Lower leg skin (tissue), 4 donors: ENCODE measurements around the gene TFAP2B. TPM values are rescaled to one million over a fixed set of nuclear protein-coding genes. Genes with fewer than 3 reads are reported as not detected.

Experiments used
- DNase-seq, 2 donors: peaks; one replicate each; pipeline ENCODE4 v3.0.0-alpha.2; 2019; ENCODE audit warnings: low spot score in 2 of 2
- H3K4me3 ChIP-seq: fragments of 200-600 bp; sonication (generic); 2 replicates; pipeline ENCODE4 v1.5.1; 2017; ENCODE audit warnings: mild to moderate bottlenecking, low read depth; ENCODE audit not compliant: poor library complexity, severe bottlenecking
- POLR2A ChIP-seq, 2 donors: fragments of 450-650 bp; IDR thresholded peaks; one replicate each; pipeline ENCODE4 v1.6.1; 2016 to 2017; ENCODE audit warnings: antibody characterized with exemption in 2 of 2, mild to moderate bottlenecking in 1 of 2, moderate library complexity in 1 of 2
- WGBS, 2 donors: methylation state at CpG; one replicate each; pipeline ENCODE4 v1.1.5; 2018; 5-methylcytosine and 5-hydroxymethylcytosine counted together
- intact Hi-C: fragments of 100-400 bp; cut with DNase I; formaldehyde crosslinking; loops from one replicate; pipeline ENCODE4 v1.15.0; 2023; ENCODE audit warnings: low total_unique reads
- total RNA-seq, 4 donors: library from RNA; depleted of rRNA; stranded (reverse); fragments of >200 nt; gene quantifications; one replicate each; pipeline ENCODE4 v1.1.0, GENCODE V29; 2016
- TF ChIP-seq, protein P1 (sequence below), 3 donors: fragments of 450-650 bp; IDR thresholded peaks; one replicate each; pipeline ENCODE4 v1.5.1; 2016; ENCODE audit warnings: antibody characterized with exemption in 3 of 3, mild to moderate bottlenecking in 3 of 3, moderate library complexity in 2 of 3

TFAP2B gene
- total RNA-seq, 4 donors from 2014 or later = 1.9 to 6.8 (median 4.0) TPM

DNA sequence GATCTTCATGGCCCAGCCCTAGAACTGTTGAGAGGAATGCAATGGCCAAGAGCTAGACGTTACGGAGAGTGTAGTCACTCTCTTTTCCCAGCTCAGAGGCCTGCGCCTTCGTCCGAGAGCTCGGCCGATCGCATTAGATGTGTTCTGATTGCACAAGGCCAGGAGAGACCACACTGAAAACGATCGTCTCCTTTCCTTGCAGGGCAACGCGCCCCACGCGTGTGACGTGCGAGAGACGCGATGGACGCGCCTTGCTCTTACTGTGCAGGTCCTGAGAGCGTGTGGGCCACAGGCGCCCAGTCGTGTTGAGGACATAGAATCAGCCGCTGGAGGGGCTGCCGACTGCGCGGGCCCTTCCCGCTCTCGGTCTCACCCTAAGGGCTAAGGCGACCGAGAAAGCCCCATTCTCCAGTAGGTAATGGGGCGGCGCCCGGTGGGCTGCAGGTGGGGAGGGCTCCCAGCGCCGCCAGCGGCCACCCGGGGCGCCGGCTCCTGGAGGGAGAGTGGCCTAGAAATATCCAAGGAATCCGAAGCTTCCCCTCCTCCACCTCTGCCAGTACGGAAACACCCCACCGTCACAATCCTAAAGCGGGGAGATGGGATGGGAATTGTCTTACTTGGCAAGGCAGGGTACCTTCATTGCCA, 26.9 kb downstream of the TFAP2B start:
- H3K4me3 ChIP-seq = no peak overlapping the region
- TF ChIP-seq, protein P1, sequence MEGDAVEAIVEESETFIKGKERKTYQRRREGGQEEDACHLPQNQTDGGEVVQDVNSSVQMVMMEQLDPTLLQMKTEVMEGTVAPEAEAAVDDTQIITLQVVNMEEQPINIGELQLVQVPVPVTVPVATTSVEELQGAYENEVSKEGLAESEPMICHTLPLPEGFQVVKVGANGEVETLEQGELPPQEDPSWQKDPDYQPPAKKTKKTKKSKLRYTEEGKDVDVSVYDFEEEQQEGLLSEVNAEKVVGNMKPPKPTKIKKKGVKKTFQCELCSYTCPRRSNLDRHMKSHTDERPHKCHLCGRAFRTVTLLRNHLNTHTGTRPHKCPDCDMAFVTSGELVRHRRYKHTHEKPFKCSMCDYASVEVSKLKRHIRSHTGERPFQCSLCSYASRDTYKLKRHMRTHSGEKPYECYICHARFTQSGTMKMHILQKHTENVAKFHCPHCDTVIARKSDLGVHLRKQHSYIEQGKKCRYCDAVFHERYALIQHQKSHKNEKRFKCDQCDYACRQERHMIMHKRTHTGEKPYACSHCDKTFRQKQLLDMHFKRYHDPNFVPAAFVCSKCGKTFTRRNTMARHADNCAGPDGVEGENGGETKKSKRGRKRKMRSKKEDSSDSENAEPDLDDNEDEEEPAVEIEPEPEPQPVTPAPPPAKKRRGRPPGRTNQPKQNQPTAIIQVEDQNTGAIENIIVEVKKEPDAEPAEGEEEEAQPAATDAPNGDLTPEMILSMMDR (IDR thresholded peaks at IDR 0.05) = no peak
- TF ChIP-seq POLR2A (IDR thresholded peaks at IDR 0.05) = no peak
- DNase-seq = no peak
- WGBS, 2 donors = 43 to 46% methylated on average over 44 of the region's 44 CpGs
- intact Hi-C loops = no loop called here

DNA sequence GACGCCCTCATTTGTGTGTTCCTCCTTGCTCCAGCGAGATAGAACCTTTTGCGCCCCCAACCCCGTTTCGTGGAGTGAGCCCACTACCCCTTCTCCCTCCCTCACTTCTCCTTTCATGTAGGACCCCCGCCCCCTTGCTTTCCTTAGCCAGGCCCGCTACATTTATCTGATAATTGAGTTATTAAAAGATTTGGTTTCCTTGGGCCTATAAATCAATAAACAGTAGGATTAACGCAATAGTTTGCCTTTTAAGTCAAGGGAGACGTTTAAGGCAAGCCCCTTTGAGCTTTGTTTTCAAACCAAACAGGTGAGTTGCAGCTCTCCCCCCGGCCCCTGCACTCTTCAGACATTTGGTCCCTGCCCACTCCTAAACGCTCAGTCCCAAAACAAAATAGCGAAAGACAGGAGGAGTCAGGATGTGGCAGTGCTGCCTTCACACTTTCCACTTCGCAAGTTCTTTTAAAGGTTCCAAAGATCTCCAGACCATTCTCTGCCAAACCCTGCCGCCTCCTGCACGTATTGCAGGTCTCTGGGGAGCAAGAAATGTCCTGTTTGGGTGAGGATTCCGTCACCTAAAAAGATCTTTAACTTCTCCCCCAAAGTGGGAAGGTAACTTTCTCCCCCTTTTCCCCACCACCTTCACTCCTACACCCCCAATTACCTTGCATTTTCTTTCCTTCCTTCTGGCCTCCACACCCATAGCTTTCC, 27.6 kb downstream of the TFAP2B start:
- H3K4me3 ChIP-seq = no peak overlapping the region
- WGBS, 2 donors = 31 to 35% methylated on average over 16 of the region's 16 CpGs
- TF ChIP-seq, protein P1 (IDR thresholded peaks at IDR 0.05) = no peak
- TF ChIP-seq POLR2A (IDR thresholded peaks at IDR 0.05) = no peak
- intact Hi-C loops = no loop called here
- DNase-seq = no peak

DNA sequence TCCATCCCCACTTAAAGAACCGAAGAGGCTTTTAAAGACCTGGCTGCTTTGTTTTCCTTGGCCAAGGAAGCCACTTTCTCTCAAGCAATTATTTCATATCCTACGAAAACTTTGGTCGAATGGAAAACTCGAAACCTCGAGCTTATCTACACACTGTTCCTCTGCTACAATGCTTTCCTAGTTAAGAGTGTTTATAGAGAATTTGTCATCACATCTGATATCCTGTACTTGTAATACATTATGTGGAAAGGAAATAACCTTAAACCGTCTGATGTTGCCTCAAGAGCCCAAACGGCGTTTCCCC, 28.1 kb downstream of the TFAP2B start:
- intact Hi-C loops = no loop called here
- no peak for TF ChIP-seq POLR2A (IDR thresholded peaks at IDR 0.05)
- TF ChIP-seq, protein P1 (IDR thresholded peaks at IDR 0.05) = no peak
- no peak overlapping the region for H3K4me3 ChIP-seq
- no peak for DNase-seq
- 30 to 40% methylated on average over 8 of the region's 8 CpGs for WGBS, 2 donors

DNA sequence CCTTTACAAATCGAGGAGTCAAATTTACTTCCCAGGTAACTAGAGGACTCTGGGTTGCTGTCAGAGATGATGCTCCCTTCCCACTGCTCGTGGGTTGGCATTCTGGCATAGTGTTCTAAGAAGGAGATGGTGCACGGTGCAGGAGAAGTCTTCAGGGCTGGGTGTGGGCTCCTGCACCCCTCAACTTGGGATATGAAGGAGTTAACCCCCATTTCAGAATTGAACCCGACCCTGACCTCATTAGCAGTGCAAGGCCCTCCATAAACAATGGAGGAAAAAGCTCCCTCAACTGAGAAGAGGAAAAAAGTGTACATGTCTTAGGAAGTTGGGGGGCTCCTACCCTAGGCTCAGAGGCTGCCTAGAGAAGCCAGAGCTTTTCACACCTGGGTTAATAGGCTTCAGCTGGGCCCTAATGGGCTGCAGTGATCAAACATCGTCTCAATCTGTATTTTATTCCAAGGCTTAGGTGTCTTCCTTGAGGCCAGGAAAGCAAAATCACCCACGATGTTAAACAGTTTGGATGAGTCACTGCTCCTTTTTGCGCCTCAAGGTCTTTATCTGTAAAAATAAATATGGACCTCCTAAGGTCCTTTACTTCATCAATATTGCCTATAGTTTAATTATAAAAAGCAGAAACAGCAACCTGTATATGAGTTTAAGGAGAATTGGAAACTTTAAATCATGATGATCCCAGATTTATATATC, 29.4 kb downstream of the TFAP2B start:
- no peak for DNase-seq
- intact Hi-C loops = no loop called here
- H3K4me3 ChIP-seq = no peak overlapping the region
- 11 to 13% methylated on average over 7 of the region's 7 CpGs for WGBS, 2 donors
- TF ChIP-seq, protein P1 (IDR thresholded peaks at IDR 0.05) = no peak
- no peak for TF ChIP-seq POLR2A (IDR thresholded peaks at IDR 0.05)

DNA sequence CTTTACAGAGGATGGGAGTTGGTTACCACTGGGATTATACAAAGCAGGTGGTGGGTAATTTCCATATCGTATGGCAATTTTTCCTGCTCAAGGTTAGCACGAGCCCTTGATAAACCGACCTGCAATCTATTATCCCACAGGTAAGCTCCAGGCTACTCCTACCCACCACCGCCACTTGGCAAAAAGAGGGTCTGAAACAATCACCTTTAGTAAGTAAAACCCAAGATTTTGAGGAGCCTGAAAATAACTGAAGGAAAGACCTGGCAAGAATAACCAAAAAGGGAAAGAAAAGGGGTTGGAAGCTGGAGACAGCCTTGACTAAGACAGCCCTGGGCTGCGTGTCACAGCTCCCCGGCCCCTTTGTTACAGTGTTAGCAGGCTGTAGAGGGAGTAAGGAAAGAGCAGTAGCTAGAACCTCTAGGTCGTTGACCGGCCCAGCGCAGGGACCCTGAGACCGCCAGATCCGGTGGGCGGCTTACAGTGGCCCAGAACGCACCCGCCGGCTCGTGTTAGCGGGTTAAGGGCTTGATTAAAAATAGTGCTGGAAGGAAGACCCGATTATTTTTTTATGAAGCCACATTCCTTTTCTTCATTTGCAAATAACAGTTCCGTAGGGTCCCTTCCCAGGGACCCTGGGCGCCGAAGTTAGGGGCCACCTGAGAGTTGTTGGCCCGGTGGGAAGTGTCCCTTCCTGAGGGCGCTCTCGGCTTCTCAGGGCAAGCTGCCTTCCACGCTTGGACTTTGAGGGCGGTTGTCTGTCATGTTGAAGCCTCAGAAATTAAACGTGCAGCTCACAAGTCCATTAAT, 30.5 kb downstream of the TFAP2B start:
- intact Hi-C loops = no loop called here
- no peak for DNase-seq
- WGBS, 2 donors = 4 to 5% methylated on average over 27 of the region's 27 CpGs
- H3K4me3 ChIP-seq = no peak overlapping the region
- TF ChIP-seq, protein P1 (IDR thresholded peaks at IDR 0.05) = no peak
- TF ChIP-seq POLR2A (IDR thresholded peaks at IDR 0.05) = no peak
